Nephron progenitor cell (in vitro differentiated cells): ENCODE measurements around the gene TRIM29.

Experiments used
- DNase-seq: peaks from one replicate; pipeline ENCODE4 v3.0.0; 2021
- H3K27ac Mint-ChIP-seq: 2 replicates; pipeline ENCODE4 v1.8.0; 2021; ENCODE audit warnings: mild to moderate bottlenecking, moderate library complexity, mixed read lengths
- H3K27me3 Mint-ChIP-seq: 2 replicates; pipeline ENCODE4 v1.8.0; 2021; ENCODE audit warnings: mild to moderate bottlenecking, low read depth, mixed read lengths; ENCODE audit not compliant: poor library complexity
- H3K36me3 Mint-ChIP-seq: 2 replicates; pipeline ENCODE4 v1.8.0; 2021; ENCODE audit warnings: low read depth, mixed read lengths
- H3K4me1 Mint-ChIP-seq: 2 replicates; pipeline ENCODE4 v1.8.0; 2021; ENCODE audit warnings: mixed read lengths
- H3K4me3 Mint-ChIP-seq: 2 replicates; pipeline ENCODE4 v1.8.0; 2021; ENCODE audit warnings: mild to moderate bottlenecking, moderate library complexity, mixed read lengths
- H3K9me3 Mint-ChIP-seq: 2 replicates; pipeline ENCODE4 v1.8.0; 2021; ENCODE audit warnings: mild to moderate bottlenecking, moderate library complexity, mixed read lengths
- TF ChIP-seq, protein P1 (sequence below): fragments of 200-600 bp; sonication (generic); IDR thresholded peaks from 2 replicates; pipeline ENCODE4 v1.5.0; 2021; ENCODE audit warnings: antibody characterized with exemption

TRIM29 gene

DNA sequence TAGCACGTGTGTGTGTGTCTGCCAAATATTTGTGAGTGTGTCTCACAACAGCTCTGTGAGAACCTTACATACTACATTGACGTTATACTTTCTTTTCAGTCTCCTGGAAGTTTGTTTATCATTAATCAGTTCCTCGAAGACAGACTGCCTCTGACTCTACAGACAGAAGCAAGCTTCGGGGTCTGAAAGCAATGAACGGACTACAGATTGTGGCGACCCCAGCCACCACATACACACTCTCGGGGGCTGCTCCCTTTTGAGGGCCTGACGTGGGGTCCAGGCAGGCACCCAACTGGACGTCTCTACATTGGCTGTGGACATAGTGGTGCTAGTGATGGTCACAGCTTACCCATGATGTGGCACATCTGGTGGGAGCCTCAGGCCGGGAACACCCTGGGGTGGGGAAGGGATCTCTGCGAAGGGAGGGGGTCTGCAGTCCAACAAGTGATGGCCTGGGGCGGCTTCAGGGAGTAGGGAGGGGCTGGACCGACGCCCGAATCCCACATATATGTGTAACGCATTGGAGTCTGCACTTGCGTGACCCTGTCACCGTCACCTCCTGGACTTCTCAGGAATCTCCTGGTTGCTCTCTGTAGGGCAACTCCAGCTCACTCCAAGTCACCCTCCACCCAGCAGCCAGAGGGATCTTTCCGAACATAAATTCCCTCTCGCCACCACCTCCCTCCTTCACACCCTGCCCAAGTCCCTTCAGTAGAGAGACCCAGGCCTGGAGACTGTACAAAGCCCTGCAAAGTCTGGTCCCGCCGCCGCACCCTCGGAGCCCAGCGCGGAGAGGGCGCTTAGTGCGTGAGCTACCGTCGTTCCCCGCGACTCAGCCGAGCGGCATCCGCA lies 30.4 kb upstream of the TRIM29 start:
- Mint-ChIP-seq H3K9me3 (peaks cover 24% of the 10 kb centered on the region), H3K27me3 (peaks cover 81% of the 10 kb centered on the region), H3K36me3 (no peaks in the 10 kb centered on the region), H3K27ac (no peak overlapping the region), H3K4me3 (peak overlapping the region; percentile 82), H3K4me1 (peaks cover 10% of the 10 kb centered on the region)
- no peak for DNase-seq
- TF ChIP-seq, protein P1, sequence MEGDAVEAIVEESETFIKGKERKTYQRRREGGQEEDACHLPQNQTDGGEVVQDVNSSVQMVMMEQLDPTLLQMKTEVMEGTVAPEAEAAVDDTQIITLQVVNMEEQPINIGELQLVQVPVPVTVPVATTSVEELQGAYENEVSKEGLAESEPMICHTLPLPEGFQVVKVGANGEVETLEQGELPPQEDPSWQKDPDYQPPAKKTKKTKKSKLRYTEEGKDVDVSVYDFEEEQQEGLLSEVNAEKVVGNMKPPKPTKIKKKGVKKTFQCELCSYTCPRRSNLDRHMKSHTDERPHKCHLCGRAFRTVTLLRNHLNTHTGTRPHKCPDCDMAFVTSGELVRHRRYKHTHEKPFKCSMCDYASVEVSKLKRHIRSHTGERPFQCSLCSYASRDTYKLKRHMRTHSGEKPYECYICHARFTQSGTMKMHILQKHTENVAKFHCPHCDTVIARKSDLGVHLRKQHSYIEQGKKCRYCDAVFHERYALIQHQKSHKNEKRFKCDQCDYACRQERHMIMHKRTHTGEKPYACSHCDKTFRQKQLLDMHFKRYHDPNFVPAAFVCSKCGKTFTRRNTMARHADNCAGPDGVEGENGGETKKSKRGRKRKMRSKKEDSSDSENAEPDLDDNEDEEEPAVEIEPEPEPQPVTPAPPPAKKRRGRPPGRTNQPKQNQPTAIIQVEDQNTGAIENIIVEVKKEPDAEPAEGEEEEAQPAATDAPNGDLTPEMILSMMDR = no peak

DNA sequence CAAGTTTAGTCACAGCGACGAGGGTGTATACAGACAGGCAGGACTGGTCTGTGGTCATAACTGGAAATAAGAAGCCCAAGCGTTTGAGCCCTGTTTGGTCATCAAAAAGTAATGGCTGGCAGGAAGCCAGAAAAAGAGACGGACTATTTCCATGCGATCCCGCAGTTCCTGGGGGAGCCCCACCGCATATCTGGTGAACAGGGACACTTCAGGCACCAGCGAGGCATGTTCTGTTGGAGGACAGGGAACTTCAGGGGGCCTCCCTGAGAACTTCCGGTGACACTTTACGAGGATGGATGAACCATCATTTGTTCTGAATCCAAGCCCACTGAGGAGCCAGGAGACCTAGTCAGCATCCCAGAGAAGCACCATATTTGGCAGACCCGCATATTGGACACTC lies 29.7 kb upstream of the TRIM29 start:
- TF ChIP-seq, protein P1 = no peak
- H3K27ac Mint-ChIP-seq = no peak overlapping the region

DNA sequence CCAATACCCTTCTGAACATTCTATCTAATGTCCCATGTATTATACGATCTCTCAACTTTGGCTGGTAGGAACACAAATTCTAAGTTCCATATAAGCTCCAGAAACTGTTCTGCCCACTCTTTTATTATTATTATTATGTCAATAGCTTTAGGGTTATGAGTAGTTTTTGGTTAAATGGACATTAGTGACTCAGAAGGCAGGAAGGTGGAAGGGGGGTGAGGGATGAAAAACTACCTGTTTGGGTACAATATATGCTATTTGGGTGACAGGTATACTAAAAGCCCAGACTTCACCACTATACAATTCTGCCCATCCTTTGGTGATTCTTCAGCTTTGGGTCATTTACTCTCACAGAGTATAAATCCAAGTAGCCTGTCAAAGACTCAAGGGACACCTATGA lies 22.5 kb upstream of the TRIM29 start:
- TF ChIP-seq, protein P1 = no peak
- no peaks in the 10 kb centered on the region for H3K4me1 Mint-ChIP-seq
- DNase-seq = no peak
- H3K4me3 Mint-ChIP-seq = no peak overlapping the region
- H3K9me3 Mint-ChIP-seq = peaks cover 31% of the 10 kb centered on the region
- peaks cover 36% of the 10 kb centered on the region for H3K27me3 Mint-ChIP-seq
- H3K36me3 Mint-ChIP-seq = no peaks in the 10 kb centered on the region
- H3K27ac Mint-ChIP-seq = no peak overlapping the region

More for the DNA sequence above, 29.7 kb upstream of the TRIM29 start:
- H3K9me3 Mint-ChIP-seq = peaks cover 28% of the 10 kb centered on the region
- no peak for DNase-seq
- peaks cover 81% of the 10 kb centered on the region for H3K27me3 Mint-ChIP-seq
- H3K4me1 Mint-ChIP-seq = peaks cover 3% of the 10 kb centered on the region
- no peak overlapping the region for H3K4me3 Mint-ChIP-seq
- no peaks in the 10 kb centered on the region for H3K36me3 Mint-ChIP-seq

DNA sequence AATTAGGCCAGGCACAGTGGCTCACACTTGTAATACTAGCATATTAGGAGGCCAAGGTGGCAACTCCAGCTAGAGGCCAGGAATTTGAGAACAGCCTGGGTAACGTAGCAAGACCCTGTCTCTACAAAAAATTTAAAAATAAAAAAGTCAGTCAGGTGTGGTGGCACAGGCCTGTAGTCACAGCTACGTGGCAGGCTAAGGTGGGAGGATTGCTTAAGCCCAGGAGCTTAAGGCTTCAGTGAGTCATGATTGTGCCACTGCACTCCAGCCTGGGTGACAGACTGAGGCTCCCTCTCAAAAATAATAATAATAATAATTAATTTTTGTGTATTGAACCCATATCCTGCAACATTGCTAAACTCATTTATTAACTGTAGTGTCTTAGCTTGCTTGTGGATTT lies 15.3 kb upstream of the TRIM29 start:
- H3K27ac Mint-ChIP-seq = no peak overlapping the region
- peaks cover 34% of the 10 kb centered on the region for H3K27me3 Mint-ChIP-seq
- H3K4me1 Mint-ChIP-seq = peaks cover 5% of the 10 kb centered on the region
- H3K36me3 Mint-ChIP-seq = no peaks in the 10 kb centered on the region
- TF ChIP-seq, protein P1 = no peak
- DNase-seq = no peak
- H3K9me3 Mint-ChIP-seq = peaks cover 48% of the 10 kb centered on the region
- H3K4me3 Mint-ChIP-seq = no peak overlapping the region

DNA sequence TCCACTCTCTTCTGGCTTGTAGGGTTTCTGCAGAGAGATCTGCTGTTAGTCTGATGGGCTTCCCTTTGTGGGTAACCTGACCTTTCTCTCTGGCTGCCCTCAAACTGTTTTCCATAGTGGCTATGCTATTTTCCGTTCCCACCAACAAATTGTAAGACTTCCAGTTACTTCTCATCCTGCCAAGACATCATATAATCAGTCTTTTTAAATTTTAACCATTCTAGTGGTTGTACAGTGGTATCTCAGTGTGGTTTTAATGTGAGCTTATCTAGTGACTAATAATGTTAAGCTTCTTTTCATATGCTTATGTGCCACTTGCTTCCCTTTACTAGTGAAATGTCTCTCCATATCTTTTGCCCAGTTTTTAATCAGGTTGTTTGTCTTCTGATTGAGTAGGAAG lies 13.6 kb upstream of the TRIM29 start:
- TF ChIP-seq, protein P1 = no peak
- Mint-ChIP-seq H3K9me3 (peaks cover 42% of the 10 kb centered on the region), H3K4me1 (peaks cover 18% of the 10 kb centered on the region), H3K4me3 (no peak overlapping the region), H3K36me3 (no peaks in the 10 kb centered on the region), H3K27ac (no peak overlapping the region), H3K27me3 (peaks cover 29% of the 10 kb centered on the region)
- no peak for DNase-seq

DNA sequence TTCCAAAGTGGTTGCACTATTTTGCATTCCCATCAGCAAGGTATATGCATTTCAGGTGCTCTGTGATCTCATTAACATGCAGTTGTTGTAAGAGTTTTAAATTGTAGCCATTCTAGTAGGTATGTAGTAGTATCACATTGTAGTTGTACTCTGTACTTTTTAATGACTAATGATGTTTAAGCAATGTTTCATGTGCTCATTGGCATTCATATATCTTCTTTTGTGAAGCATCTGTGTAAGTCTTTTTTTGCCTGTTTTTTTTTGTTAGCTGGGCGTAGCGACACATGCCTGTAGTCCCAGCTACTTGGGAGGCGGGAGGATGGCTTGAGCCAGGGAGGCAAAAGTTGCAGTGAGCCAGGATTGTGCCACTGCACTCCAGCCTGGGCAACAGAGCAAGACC lies 11.3 kb upstream of the TRIM29 start:
- H3K27ac Mint-ChIP-seq = no peak overlapping the region

More for the DNA sequence above, 11.3 kb upstream of the TRIM29 start:
- no peak for DNase-seq
- H3K9me3 Mint-ChIP-seq = peaks cover 30% of the 10 kb centered on the region
- TF ChIP-seq, protein P1 = no peak
- H3K36me3 Mint-ChIP-seq = no peaks in the 10 kb centered on the region
- no peak overlapping the region for H3K4me3 Mint-ChIP-seq
- peaks cover 18% of the 10 kb centered on the region for H3K4me1 Mint-ChIP-seq
- peaks cover 41% of the 10 kb centered on the region for H3K27me3 Mint-ChIP-seq
